GM18517 (cell line): ENCODE measurements around the gene NQO1.
"Not testable (repeated sequence)": the region's sequence is repeated elsewhere in the genome, so short reads cannot be mapped to it uniquely, and the experiment has no call there.

ENCODE experiments used
- ATAC-seq: cut with Tn5 transposase; IDR thresholded peaks from one replicate; pipeline ENCODE4 v1.9.1; 2021; ENCODE audit warnings: mild to moderate bottlenecking, moderate library complexity; ENCODE audit not compliant: unreplicated experiment

NQO1 gene

GRCh38 chr16:69744363-69745231 lies 18.2 kb upstream of the NQO1 start:
- no peak for ATAC-seq

DNA sequence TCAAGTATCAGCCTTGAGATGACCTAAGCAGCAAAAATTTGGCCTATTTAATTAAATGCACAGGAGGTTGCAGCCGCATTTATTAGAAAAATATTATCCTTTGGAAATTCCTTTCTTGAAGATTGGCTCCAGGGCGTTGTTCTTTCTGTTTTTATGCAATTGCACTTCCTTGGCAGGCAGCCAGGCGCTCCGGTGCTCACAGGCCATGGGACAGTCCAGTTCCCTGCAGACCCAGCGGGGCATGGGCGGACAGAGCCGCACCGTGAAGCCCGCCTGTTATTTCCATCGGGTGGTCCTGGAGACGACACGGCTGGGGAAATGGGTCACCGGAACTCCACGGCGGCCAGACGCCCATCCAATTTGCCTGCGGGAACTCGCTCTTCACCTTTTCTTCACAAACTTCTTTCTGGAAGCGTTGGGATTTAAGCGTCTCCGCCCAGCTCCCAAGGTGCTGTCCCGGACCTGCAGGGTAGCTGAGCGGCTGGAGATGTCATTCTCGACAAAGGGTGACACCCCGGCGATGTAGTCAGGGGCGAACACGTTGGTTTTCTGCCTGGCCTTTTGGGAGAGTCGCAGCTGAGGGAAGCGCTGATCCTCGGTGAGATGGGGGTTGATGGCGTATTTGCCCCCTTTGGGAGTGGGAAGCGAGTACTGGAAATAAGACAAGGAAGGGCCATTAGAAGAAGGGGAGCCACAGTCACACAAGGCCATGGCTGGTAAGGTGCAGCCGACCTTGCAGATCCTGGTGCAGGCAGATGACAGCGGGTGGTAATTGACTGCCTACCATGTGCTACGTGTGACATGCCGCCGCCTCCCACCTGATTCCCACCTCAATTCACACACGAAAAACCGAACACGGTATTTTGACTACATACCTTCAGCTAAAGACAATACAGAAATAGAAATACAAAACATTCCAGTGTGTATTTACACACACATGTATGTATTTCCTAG lies 15.9 kb upstream of the NQO1 start:
- ATAC-seq = no peak

DNA sequence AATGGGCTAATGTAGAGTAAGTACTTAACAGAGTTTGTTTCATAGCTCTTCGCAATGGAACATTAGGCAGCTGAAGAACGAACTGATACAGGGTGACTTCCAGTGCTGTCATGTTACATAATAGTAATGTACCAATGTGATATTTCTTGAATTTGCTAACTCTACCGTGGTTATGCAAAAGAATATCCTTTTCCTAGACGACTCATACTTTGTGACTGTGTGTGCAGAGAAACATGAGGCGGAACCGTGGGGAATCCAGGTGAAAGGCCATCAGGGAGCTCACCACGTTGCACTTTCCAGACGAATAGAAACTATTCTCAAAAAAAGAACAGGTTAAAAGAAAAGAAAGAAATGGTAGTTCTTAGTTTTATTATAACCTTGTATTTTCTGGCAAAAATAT lies 15.2 kb upstream of the NQO1 start:
- ATAC-seq = no peak

- ATAC-seq = no peak
These were observed 5.7 kb upstream of the NQO1 start for GRCh38 chr16:69732101-69732500.

DNA sequence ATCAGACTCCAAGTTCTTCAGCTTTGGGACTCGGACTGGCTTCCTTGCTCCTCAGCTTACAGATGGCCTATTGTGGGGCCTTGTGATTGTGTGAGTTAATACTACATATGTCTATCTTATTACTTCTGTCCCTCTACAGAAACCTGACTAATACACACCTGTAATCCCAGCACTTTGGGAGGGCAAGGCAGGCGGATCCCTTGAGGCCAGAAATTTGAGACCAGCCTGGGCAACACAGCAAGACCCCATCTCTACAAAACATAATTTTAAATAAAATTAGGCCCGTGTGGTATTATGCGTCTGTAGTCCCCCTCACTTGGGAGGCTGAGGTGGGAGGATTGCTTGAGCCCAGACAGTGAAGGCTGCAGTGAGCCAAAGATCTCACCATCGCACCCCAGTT lies 4.9 kb upstream of the NQO1 start:
- ATAC-seq = not testable (repeated sequence)

DNA sequence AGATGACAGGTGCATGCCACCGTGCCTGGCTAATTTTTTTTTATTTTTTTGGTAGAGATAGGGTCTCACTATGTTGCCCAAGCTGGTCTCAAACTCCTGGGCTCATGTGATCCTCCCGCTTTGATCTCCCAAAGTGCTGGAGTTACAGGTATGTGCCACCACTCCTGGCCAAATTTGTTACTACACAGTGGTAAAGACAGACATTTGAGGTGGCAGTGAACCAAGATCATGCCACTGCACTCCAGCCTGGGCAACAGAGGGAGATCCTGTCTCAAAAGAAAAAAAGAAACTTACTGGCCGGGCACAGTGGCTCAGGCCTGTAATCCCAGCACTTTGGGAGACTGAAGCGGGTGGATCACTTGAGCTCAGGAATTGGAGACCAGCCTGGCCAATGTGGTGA lies 2.7 kb upstream of the NQO1 start:
- not testable (repeated sequence) for ATAC-seq

- ATAC-seq = no peak
These were observed 1.5 kb upstream of the NQO1 start for GRCh38 chr16:69727916-69728270.

GRCh38 chr16:69725480-69726312 lies 664 bp downstream of the NQO1 start:
- ATAC-seq = no peak

DNA sequence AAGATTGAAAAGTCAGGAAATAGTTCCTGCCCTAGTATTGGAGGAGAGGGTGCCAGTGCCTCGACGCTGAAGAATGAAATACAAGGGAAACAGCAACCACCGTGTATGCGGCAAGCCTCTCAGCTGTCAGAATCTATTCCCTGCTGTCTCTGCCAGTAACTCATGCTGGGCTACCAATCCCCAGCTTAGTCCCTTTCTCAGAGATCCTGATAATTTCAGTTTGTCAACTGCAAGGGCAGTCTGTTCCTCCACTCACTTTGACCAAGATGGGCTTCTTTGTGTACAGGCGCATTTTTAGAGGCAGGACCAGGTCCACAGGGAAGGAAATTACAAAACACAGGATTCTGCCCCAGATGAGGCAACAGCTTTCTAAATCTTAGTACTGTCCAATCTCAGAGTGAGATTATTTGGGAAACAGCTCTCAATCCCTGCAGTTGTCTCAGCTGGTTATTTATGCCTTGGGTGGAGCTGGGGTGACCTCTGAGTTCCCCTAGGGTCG lies 1.3 kb downstream of the NQO1 start:
- no peak for ATAC-seq

GRCh38 chr16:69724414-69724873 lies 1.9 kb downstream of the NQO1 start:
- ATAC-seq = no peak

- ATAC-seq = no peak
These were observed 4.9 kb downstream of the NQO1 start for GRCh38 chr16:69721441-69721957.

- ATAC-seq = no peak
These were observed 5.4 kb downstream of the NQO1 start for GRCh38 chr16:69720822-69721430.

GRCh38 chr16:69718111-69718764 lies 8.1 kb downstream of the NQO1 start:
- ATAC-seq = no peak

GRCh38 chr16:69717066-69717465 lies 9.3 kb downstream of the NQO1 start:
- no peak for ATAC-seq

GRCh38 chr16:69712914-69713581 lies 13.3 kb downstream of the NQO1 start:
- no peak for ATAC-seq

DNA sequence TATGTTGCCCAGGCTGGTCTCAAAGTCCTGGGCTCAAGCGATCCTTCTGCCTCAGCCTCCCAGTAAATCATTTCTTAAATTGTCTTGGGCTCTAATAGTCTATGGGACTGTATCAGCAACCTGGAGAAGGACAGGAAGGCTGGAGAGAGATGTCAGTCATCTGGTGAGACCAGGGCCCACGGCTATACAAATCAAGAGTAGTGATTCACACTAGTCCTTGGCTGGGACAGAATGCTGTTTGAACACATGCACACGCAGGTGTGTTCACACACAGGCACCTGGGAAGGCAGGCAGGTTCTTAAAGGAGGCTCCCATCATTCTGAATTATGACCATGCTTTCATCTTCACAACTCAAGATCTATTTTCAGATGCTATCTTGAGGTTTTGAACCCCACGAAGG lies 14.1 kb downstream of the NQO1 start:
- ATAC-seq = no peak

GRCh38 chr16:69711115-69711740 lies 15.1 kb downstream of the NQO1 start:
- ATAC-seq = no peak

- no peak for ATAC-seq
These were observed 16.8 kb downstream of the NQO1 start for GRCh38 chr16:69709456-69710084.
